Mononuclear cell (primary cell): ENCODE results near the gene PRKCE. TPM values are rescaled to one million over a fixed set of nuclear protein-coding genes. Genes with fewer than 3 reads are reported as not detected.

ENCODE experiments used
- H3K27me3 ChIP-seq: 2 replicates; pipeline ENCODE4 v1.6.0; 2011; ENCODE audit warnings: low read length, control low read depth; ENCODE audit not compliant: insufficient read depth
- H3K4me1 ChIP-seq: 2 replicates; pipeline ENCODE4 v1.5.1; 2011; ENCODE audit warnings: mild to moderate bottlenecking, low read length, control low read depth; ENCODE audit not compliant: insufficient read depth
- H3K4me3 ChIP-seq: 2 replicates; pipeline ENCODE4 v1.5.1; 2011; ENCODE audit warnings: mild to moderate bottlenecking, low read length, moderate library complexity
- H3K9me3 ChIP-seq: 2 replicates; pipeline ENCODE4 v1.5.1; 2011; ENCODE audit warnings: low read depth, mild to moderate bottlenecking, control low read depth, low read length
- total RNA-seq: library from RNA; depleted of rRNA; stranded (reverse); fragments of >200 nt; gene quantifications from one replicate; pipeline ENCODE4 v1.2.3, GENCODE V29; 2012

PRKCE gene
- total RNA-seq, 1 donor: 13.6 TPM

DNA sequence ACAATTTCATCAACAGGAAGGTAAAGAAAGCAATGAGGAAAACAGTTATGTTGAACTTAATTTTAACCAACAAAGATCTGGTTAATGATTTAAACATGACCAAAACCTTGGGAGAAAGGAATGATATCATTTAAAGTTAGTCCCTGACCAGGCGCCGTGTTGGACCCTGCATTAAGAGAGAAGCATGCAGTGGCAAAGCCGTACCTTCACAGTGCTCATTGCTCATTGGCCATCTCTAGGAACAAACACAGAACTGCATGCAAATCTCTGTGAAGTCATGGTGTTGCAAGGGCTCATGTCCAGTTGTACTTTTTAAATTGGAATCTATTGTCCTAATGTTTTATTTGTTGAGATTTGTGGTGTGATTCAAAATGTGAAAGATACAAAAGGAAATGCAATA is 28.4 kb upstream of the PRKCE start:
- Histone ChIP-seq H3K9me3 (no peaks in the 10 kb centered on the region), H3K4me3 (no peak overlapping the region), H3K4me1 (no peaks in the 10 kb centered on the region), H3K27me3 (no peaks in the 10 kb centered on the region)

- Histone ChIP-seq H3K4me3 (no peak overlapping the region), H3K9me3 (no peaks in the 10 kb centered on the region), H3K4me1 (no peaks in the 10 kb centered on the region), H3K27me3 (peaks cover 3% of the 10 kb centered on the region)
Observed at GRCh38 chr2:45625824-45626223, 25.7 kb upstream of the PRKCE start.

DNA sequence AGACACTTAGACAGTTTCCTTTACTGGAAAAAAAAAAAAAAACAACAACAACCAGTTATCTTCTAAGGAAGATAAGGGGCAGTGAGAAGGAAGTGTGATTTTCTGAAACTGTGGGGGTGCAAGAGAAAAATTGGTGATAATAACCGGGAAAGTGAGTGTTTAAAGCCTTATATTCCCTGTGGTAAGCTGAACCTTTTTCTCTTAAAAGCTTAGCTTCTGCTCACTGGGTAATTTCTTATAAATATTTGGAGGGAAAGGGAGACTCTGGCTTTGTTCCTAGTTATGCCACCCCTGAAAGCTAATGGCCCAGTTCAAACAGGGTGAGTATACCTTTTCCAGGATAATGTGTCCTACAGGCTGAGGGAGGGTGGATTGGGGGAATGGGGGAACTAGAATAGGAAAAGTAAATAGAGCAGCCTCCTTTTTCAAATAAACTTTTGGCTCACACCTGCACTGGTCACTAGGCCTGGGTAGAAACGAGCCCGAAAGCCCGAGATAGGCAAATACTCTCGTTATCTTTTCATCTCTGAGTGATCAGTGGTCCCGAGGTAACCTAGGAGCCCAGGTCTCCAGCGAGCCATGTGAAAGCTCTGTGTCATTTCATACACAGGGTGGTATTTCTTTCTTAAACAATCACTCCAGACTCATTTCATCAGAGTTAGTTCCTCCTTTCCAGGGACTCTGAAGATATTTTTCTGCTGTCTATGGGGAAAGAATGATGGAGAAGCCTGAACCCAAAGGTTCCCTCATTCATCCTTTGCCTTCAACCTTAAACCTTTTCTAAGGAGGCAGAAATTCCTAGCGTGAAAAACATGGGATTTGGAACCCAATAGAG is 24.9 kb upstream of the PRKCE start:
- Histone ChIP-seq H3K27me3 (peaks cover 3% of the 10 kb centered on the region), H3K4me1 (no peaks in the 10 kb centered on the region), H3K9me3 (no peaks in the 10 kb centered on the region), H3K4me3 (no peak overlapping the region)

GRCh38 chr2:45627911-45628310 is 23.6 kb upstream of the PRKCE start:
- no peak overlapping the region for H3K4me3 ChIP-seq
- no peaks in the 10 kb centered on the region for H3K9me3 ChIP-seq
- no peaks in the 10 kb centered on the region for H3K4me1 ChIP-seq
- H3K27me3 ChIP-seq: peaks cover 3% of the 10 kb centered on the region

- Histone ChIP-seq H3K9me3 (no peaks in the 10 kb centered on the region), H3K4me3 (no peak overlapping the region), H3K4me1 (no peaks in the 10 kb centered on the region), H3K27me3 (peaks cover 6% of the 10 kb centered on the region)
Observed at GRCh38 chr2:45629971-45630370, 21.5 kb upstream of the PRKCE start.

DNA sequence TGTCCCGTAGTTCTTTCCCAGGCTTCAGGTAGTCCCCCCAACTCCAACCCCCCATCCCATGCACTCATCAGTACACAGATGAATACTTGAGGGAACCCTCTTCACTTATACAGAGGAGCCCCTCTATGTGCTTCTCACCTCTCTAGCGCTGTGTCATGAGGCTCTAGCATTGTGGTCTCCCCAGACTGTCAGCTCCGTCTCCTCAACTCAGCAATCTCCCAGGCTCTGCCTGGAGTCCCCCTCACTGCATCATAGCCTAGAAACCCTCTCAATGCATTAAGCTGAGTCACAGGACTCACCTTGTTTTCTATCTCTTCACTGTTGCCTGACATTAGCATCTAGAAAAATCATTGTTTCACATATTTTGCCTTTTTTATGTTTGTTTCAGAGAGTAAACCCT is 20.2 kb upstream of the PRKCE start:
- Histone ChIP-seq H3K4me3 (no peak overlapping the region), H3K9me3 (no peaks in the 10 kb centered on the region), H3K4me1 (no peaks in the 10 kb centered on the region), H3K27me3 (peaks cover 6% of the 10 kb centered on the region)

DNA sequence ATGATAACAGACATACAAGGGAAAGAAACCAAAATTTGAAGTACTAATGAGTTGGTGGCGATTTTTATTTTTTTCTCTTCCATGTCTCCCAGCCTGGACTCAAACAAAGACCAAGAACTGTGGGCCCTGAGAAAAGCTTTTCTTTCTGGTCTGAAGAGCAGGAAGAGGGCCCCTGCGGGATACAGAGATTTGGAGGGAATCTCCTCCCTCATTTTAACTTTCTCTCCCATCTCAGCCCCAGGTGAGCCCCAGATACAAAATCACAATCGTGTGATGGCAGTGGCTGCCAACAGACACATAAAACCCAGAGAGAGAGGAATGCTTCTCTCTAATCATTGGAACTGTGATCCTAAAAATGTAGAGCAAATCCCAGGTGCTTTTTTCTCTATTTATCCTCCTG is 19.5 kb upstream of the PRKCE start:
- no peaks in the 10 kb centered on the region for H3K9me3 ChIP-seq
- no peak overlapping the region for H3K4me3 ChIP-seq
- H3K27me3 ChIP-seq: peaks cover 6% of the 10 kb centered on the region
- H3K4me1 ChIP-seq: no peaks in the 10 kb centered on the region

DNA sequence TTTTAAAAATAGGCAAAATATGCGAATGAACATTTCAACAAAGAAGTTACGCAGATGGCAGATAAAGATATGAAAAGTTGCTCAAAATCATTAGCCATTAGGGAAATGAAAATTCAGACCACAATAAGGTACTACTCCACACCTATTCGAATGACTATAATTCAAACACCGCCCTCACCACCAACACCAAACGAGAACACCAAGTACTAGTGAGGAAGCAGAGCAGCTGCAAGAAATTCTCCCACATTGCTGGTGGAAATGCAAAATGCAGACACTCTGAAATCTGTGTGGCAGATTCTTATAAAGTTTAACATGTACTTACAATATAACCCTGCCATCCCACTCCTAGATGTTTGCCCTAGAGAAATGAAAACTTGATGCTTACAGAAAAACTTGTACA is 17.3 kb upstream of the PRKCE start:
- H3K27me3 ChIP-seq: peaks cover 9% of the 10 kb centered on the region
- peaks cover 11% of the 10 kb centered on the region for H3K4me1 ChIP-seq
- no peak overlapping the region for H3K4me3 ChIP-seq
- no peaks in the 10 kb centered on the region for H3K9me3 ChIP-seq

DNA sequence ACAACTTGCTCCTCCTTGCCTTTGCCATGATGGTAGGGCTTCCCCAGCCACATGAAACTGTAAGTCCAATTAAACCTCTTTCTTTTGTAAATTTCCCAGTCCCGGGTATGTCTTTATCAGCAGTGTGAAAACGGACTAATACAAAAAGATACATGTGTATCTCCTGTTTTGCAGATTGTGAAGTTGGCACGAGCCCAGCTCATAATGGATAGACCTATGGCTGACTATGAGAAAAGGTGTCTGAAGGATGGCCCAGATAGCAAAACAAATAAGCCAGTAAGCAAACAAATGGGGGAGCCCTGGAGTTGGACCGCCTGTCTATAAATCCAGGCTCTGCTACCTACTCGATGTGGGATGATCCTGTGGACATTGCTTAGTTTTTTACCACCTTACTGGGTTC is 15.5 kb upstream of the PRKCE start:
- peaks cover 5% of the 10 kb centered on the region for H3K27me3 ChIP-seq
- peaks cover 11% of the 10 kb centered on the region for H3K4me1 ChIP-seq
- no peaks in the 10 kb centered on the region for H3K9me3 ChIP-seq
- no peak overlapping the region for H3K4me3 ChIP-seq

DNA sequence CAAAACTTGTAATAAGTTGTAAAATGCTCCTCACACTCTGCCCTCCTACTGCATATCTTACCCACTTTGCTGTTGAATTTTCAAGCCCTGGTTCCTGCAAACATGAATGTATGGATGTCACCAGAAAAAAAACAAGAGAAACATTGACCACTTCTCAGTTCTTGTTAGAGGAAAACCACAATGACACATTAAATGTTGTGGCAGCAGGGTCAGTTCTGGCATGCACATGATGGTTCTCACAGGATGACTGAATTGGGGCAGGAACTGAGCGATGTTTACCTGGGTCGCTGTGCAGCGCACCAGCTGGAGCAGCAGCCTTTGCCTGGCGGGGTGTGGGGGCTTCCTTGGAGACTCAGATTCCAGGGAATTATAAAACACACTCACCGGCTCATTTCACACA is 14.0 kb upstream of the PRKCE start:
- no peak overlapping the region for H3K4me3 ChIP-seq
- H3K27me3 ChIP-seq: peaks cover 10% of the 10 kb centered on the region
- peaks cover 11% of the 10 kb centered on the region for H3K4me1 ChIP-seq
- H3K9me3 ChIP-seq: no peaks in the 10 kb centered on the region

GRCh38 chr2:45640576-45640975 is 10.9 kb upstream of the PRKCE start:
- H3K4me1 ChIP-seq: peaks cover 21% of the 10 kb centered on the region
- peaks cover 16% of the 10 kb centered on the region for H3K27me3 ChIP-seq
- H3K9me3 ChIP-seq: no peaks in the 10 kb centered on the region
- H3K4me3 ChIP-seq: no peak overlapping the region

DNA sequence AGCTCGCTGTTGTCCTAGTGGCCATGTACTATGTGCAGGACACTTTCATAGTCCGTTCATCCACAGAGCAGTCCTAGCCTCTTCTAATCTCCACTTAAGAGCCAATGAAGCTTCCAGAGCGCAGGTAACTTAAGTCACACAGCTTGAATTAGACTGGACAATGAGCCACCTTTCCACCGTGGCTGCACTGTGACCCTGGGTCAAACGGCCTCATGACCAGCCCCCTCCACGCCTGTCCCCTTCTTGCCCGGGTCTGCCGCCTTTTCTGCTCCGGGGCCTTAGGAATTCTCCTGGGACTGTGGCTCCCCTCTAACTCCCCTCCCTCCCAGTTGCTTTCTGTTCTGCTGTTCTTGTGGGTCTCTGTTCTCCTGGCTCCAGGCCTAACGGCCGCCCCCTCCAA is 8.4 kb upstream of the PRKCE start:
- H3K4me1 ChIP-seq: peaks cover 10% of the 10 kb centered on the region
- no peaks in the 10 kb centered on the region for H3K9me3 ChIP-seq
- H3K27me3 ChIP-seq: peaks cover 14% of the 10 kb centered on the region
- no peak overlapping the region for H3K4me3 ChIP-seq

DNA sequence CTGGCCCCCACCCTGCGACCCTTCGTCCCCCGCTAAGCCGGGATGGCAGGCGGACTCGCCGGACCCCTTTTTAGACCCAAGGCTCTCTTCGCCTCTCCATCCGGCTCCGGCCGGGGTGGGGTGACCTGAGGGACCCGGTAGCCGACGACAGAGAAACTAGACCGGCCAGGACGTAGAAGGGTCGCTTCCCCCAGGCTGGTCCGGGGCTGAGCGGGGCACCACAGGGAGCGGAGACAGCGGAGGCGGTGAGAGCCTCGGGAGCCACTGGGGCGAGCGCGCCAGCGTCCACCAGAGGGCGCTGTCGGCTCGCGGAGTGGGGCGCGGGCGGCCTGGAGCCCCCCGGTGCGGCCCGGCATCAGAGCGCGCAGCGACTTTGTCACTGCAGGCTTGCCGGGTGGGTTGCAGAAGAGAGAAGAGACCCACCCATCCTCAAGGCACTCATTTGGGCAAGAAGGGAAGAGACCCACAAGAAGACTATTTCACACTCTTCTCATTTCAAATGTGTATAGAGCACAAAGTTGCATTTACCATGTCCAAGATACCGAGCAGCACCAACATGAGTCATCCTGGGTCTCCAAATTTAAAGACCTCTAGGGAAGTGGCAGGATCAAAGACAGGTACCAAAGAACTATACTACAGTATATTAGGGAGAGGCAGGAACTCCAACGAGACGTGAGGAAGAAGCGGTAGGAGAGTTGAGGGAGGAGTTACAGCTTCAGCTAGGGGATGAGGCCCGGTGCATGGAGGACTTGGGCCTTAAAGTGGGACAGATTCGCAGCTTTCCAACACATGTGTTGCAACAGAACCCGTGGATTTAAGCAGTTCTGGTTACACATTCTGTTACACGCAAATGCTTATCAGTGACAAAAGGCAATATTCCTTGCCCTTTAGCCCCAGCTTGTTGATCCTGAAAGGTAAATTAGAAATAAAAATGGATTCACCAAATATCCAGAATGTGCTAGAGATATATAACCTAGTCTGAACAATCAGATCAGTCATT is 7.6 kb upstream of the PRKCE start:
- no peak overlapping the region for H3K4me3 ChIP-seq
- H3K27me3 ChIP-seq: peaks cover 14% of the 10 kb centered on the region
- no peaks in the 10 kb centered on the region for H3K9me3 ChIP-seq
- peaks cover 10% of the 10 kb centered on the region for H3K4me1 ChIP-seq

DNA sequence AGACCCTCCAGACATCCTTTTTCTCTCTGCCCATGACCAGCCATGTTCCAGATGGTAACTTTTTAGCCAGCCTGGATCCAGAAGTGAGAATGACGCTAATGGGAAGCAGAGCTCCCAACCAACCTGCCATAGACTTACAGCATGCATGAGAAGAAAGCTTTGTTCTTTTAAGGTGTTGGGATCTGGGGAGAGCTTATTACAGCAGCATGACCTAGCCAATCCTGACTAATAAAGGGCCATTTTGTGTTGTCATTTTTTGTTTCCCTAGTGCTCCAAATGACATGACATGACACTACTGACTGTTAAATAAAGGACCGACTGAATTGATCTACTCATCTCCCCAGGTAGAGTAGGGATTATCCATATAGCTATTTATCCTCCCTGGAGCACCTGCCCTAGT is 5.2 kb upstream of the PRKCE start:
- peaks cover 14% of the 10 kb centered on the region for H3K27me3 ChIP-seq
- H3K4me1 ChIP-seq: peaks cover 19% of the 10 kb centered on the region
- no peak overlapping the region for H3K4me3 ChIP-seq
- H3K9me3 ChIP-seq: no peaks in the 10 kb centered on the region

- peaks cover 23% of the 10 kb centered on the region for H3K4me1 ChIP-seq
- no peaks in the 10 kb centered on the region for H3K9me3 ChIP-seq
- no peak overlapping the region for H3K4me3 ChIP-seq
- peaks cover 10% of the 10 kb centered on the region for H3K27me3 ChIP-seq
Observed at GRCh38 chr2:45647356-45647755, 4.1 kb upstream of the PRKCE start.
